ACC112 (cell line): ENCODE data around the gene ZNF730.
"Not testable (repeated sequence)": the region's sequence is repeated elsewhere in the genome, so short reads cannot be mapped to it uniquely, and the experiment has no call there.

Source experiments
- H2AFZ ChIP-seq: fragments of 200-600 bp; sonication (generic); one replicate; pipeline ENCODE4 v1.6.0; 2017; ENCODE audit warnings: antibody characterized with exemption, low read length; ENCODE audit not compliant: unreplicated experiment
- H3K27ac ChIP-seq: fragments of 200-600 bp; sonication (generic); 2 replicates; pipeline ENCODE4 v1.5.1; 2014; ENCODE audit warnings: low read depth, mild to moderate bottlenecking, antibody characterized with exemption, low read length, moderate library complexity
- H3K27me3 ChIP-seq: fragments of 200-600 bp; sonication (generic); 2 replicates; pipeline ENCODE4 v1.6.1; 2014; ENCODE audit warnings: mild to moderate bottlenecking, antibody characterized with exemption, low read length, moderate library complexity, mixed read lengths; ENCODE audit not compliant: insufficient read depth
- H3K36me3 ChIP-seq: fragments of 200-600 bp; sonication (generic); 2 replicates; pipeline ENCODE4 v1.6.1; 2016; ENCODE audit warnings: mild to moderate bottlenecking, antibody characterized with exemption, low read length, moderate library complexity, mixed read lengths; ENCODE audit not compliant: insufficient read depth
- H3K4me1 ChIP-seq: fragments of 200-600 bp; sonication (generic); one replicate; pipeline ENCODE4 v1.6.1; 2016; ENCODE audit warnings: low read length, mixed read lengths; ENCODE audit not compliant: insufficient read depth, unreplicated experiment, control insufficient read depth
- H3K4me3 ChIP-seq: fragments of 200-600 bp; sonication (generic); 2 replicates; pipeline ENCODE4 v1.5.1; 2014; ENCODE audit warnings: mild to moderate bottlenecking, low read depth, low read length
- H3K79me2 ChIP-seq: fragments of 200-600 bp; sonication (generic); one replicate; pipeline ENCODE4 v1.6.0; 2016; ENCODE audit warnings: low read length; ENCODE audit not compliant: control insufficient read depth, unreplicated experiment, insufficient read depth

Gene ZNF730

DNA sequence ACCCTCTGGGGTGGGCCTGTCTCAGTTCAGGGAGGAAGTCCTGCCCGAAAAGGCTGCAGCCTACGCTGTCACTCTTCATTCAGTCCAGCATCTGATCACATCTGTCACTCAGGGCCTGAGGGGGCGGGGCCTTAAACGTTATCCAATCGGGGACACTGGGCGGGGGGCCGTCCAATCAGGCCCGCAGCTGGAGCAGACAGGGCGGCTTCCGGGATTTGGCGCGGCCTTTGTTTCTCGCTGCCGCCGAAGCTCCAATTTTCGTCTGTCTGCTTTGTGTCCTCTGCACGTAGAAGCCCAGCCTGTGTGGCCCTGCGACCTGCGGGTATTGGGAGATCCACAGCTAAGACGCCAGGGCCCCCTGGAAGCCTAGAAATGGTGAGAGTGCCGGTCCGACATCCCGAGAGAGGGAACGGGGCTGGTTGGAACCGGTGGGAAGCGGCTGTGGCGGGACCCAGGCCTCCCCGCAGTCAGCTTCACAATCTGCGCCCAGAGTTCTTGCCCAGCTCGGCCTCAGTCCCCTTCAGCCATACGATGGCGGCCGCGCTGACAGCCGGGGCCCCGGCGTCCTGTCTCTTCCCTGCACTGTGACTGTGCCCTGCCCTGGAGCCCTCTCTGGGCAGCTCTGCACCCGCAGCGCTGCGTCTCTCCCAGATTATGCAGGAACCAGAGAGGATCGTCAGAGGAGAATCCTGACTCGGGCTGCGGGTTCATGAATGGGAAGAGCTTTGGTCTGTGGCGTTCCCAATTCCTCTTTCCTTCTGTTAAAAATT lies at the start of gene ZNF730:
Gene ZNF730, plus strand, starts transcription at position 224 of the 770 bp plus-strand sequence. Its CDS starts 149 bp downstream, at position 373.
- Histone ChIP-seq H2AFZ (peak within 1 kb of the TSS; percentile 25), H3K27ac (peak within 1 kb of the TSS; percentile 73), H3K4me1 (no peaks in the 10 kb centered on the region), H3K27me3 (no peaks in the 10 kb centered on the region), H3K79me2 (no peaks in the 10 kb centered on the region), H3K4me3 (peak within 1 kb of the TSS; percentile 81), H3K36me3 (no peaks in the 10 kb centered on the region)

DNA sequence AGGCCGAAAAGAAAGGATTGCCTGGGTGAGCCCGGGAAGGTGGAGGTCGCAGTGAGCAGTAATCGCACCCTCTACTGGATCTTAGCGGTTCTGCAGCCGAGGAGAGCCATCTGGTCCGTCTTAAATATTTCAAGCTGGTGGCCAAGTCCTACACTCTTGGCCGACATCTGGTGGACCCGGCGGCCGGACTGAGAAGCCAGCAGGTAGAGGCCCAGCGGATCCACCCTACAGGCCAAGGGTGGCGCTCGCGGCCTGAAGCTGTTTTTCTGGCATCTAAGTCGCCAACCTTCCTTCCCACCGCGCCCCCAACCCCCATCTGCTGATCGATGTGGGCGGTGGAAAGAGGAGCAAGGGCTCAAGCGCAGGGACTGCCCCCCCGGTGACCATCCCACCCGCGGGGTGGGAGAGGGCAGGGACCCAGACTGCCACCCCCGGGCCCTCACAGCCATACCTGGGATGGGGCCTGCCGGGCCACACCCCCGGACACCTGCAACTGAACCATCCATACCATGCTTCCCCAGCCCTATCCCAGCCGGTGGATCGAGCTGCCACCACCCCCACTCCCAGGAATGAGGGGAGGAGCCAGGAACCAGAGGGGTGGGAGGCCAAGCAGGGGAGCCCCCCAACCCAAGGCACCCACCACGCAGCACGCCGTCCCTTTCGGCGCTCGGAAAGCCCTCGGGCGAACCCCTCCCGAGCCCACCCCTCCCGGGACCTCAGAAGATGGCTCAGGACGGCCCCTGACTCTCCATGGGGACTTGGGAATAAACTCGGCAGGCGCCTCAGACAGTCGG lies 46.3 kb upstream of the ZNF730 start:
- Histone ChIP-seq H3K4me1 (no peaks in the 10 kb centered on the region), H3K79me2 (no peaks in the 10 kb centered on the region), H2AFZ (no peak overlapping the region), H3K36me3 (no peaks in the 10 kb centered on the region), H3K27ac (no peak overlapping the region), H3K4me3 (peak overlapping the region; percentile 60; the same call in 1 of the 2 replicates), H3K27me3 (no peaks in the 10 kb centered on the region)

DNA sequence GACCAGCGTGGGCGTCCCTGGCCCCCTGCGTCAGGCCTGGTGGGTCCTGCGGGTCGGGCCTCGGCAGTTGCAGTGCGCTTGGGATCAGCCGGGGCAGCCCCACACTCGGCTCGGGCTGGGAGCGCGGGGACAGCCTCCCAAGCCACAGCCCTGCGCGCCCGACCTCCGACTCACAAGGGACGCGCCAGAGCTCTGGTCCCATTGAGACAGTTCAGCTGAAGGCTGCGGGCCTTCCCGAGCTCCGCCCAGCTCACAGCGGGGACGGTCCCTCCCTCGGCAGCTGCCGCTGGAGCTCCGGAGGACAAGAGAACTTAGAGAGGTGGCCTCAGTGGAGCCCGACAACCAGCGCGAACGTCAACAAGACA lies 45.7 kb upstream of the ZNF730 start:
- peak overlapping the region; percentile 60; the same call in 1 of the 2 replicates for H3K4me3 ChIP-seq
- no peaks in the 10 kb centered on the region for H3K36me3 ChIP-seq
- H3K27ac ChIP-seq = no peak overlapping the region
- H2AFZ ChIP-seq = no peak overlapping the region
- H3K27me3 ChIP-seq = no peaks in the 10 kb centered on the region
- H3K79me2 ChIP-seq = no peaks in the 10 kb centered on the region
- H3K4me1 ChIP-seq = no peaks in the 10 kb centered on the region

DNA sequence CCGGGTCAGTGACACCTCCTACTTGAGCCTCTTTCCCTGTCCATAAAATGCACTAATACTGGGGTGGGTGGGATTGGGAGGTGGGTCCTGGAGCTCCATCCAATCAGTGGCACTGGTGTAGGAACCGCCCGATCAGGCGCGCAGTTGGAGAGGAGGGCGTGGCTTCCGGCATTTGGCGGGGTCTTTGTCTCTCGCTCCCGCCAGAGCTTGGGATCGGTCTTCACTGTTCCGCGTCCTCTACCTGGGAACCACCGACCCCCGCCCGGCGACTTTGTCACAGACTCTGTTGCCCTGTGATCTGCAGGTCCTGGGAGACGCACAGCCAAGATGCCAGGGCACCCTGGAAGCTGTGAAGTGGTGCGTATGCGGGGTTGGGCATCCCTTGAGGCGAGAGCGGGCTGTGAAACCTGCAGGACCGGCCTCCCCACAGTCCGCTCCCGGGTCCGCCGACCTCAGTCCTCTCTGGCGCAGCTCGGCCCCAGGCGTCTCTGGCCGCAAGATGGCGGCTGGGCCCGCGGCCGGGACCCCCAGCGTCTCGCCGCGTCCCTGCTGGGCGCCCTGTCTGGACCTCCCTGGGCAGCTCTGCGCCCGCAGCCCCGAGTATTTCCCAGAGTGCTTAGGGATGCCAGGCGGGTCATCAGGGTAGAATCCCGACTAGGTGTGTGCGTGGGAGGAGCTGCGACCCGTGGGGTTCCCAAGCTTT lies 41.6 kb upstream of the ZNF730 start:
- Histone ChIP-seq H2AFZ (no peak overlapping the region), H3K36me3 (no peaks in the 10 kb centered on the region), H3K27me3 (no peaks in the 10 kb centered on the region), H3K27ac (no peak overlapping the region), H3K4me1 (no peaks in the 10 kb centered on the region), H3K79me2 (no peaks in the 10 kb centered on the region), H3K4me3 (peak overlapping the region; percentile 74)

DNA sequence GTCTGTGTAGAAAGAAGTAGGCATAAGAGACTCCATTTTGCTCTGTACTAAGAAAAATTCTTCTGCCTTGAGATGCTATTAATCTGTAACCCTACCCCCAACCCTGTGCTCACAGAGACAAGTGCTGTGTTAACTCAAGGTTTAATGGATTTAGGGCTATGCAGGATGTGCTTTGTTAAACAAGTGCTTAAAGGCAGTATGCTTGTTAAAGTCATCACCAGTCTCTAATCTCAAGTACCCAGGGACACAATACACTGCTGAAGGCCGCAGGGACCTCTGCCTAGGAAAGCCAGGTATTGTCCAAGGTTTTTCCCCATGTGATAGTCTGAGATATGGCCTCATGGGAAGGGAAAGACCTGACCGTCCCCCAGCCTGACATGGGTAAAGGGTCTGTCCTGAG lies 39.0 kb upstream of the ZNF730 start:
- not testable (repeated sequence) for H2AFZ ChIP-seq, H3K27ac ChIP-seq, H3K4me1 ChIP-seq, H3K4me3 ChIP-seq, H3K27me3 ChIP-seq, H3K36me3 ChIP-seq, H3K79me2 ChIP-seq

DNA sequence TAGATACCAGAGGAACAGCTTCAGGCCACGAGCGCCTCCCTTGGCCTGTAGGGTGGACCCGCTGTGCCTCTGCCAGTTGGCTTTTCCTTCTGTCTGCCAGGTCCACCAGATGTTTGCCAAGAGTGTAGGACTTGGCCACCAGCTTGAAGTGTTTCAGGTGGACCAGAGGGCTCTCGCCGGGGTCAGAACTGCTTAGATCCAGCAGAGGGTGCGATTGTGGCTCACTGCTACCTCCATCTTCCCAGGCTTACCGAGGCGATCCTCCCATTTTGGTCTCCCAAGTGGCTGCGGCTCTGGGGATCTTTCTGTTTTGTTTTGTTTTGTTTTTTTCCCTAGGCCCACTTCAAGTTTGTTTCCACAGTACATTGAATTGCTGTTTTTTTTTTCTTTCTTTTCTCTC lies 23.0 kb upstream of the ZNF730 start:
- no peaks in the 10 kb centered on the region for H3K79me2 ChIP-seq
- no peaks in the 10 kb centered on the region for H3K36me3 ChIP-seq
- H2AFZ ChIP-seq = no peak overlapping the region
- H3K27me3 ChIP-seq = no peaks in the 10 kb centered on the region
- H3K27ac ChIP-seq = no peak overlapping the region
- no peaks in the 10 kb centered on the region for H3K4me1 ChIP-seq
- H3K4me3 ChIP-seq = no peak overlapping the region

DNA sequence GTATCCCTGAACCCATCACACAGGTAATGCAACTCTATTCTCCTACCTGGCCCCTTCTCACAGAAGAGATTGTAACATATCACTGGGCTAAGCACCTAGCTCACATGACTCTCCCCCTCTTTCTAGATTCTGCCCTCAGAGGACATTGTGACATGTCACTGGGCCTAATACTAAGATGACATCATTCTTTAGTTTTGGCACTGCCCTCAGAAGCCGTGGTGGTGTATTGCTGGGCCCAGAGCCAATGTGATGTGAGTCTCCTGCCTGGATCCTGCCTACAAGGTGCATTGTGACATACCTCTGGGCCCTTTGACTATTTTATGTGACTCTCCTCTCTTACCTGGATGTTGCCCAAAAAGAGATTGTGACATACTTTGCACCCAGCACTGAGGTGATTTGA lies 21.4 kb upstream of the ZNF730 start:
- Histone ChIP-seq H3K27me3 (no peaks in the 10 kb centered on the region), H3K4me3 (no peak overlapping the region), H3K27ac (no peak overlapping the region), H3K79me2 (no peaks in the 10 kb centered on the region), H2AFZ (no peak overlapping the region), H3K4me1 (no peaks in the 10 kb centered on the region), H3K36me3 (no peaks in the 10 kb centered on the region)

DNA sequence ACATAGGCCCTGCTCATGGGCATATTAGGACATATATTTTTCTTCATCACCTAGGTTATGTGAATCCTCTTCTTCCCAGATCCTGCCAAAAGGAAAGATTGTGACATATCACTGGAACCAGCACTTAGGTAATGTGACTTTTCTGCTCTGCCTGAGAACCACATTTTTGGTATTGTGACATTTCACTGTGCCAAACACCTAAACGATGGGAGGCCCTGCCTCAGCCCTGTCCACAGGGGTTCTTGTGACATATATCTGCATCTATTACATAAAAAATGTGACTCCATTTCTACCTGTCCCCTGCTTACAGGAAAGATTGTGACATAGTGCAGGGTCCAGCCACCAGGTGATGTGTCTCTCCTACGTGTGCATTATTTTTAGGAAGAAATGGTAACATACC lies 18.5 kb upstream of the ZNF730 start:
- no peaks in the 10 kb centered on the region for H3K79me2 ChIP-seq
- no peaks in the 10 kb centered on the region for H3K4me1 ChIP-seq
- no peak overlapping the region for H3K4me3 ChIP-seq
- no peak overlapping the region for H2AFZ ChIP-seq
- no peaks in the 10 kb centered on the region for H3K27me3 ChIP-seq
- H3K27ac ChIP-seq = no peak overlapping the region
- no peaks in the 10 kb centered on the region for H3K36me3 ChIP-seq

DNA sequence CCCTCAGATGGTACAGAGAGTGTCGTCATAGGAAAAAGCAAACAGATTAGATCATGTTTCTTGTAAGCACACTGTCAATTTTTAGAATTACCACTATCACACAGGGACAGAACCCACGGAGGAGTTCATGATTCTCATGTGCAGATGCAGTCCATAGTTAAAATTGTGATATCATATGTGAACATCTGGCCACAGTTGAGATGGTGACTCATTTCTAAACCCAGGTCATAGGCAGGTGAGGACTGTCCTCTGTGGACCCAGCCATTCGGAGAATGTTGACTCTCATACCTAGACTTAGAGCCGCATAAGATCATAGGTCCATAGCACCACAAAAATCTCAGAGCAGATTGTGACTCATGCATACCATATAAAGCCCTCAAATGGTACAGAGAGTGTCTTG lies 17.8 kb upstream of the ZNF730 start:
- Histone ChIP-seq H3K36me3 (no peaks in the 10 kb centered on the region), H3K79me2 (no peaks in the 10 kb centered on the region), H3K4me1 (no peaks in the 10 kb centered on the region), H3K4me3 (no peak overlapping the region), H3K27ac (no peak overlapping the region), H3K27me3 (no peaks in the 10 kb centered on the region), H2AFZ (no peak overlapping the region)

DNA sequence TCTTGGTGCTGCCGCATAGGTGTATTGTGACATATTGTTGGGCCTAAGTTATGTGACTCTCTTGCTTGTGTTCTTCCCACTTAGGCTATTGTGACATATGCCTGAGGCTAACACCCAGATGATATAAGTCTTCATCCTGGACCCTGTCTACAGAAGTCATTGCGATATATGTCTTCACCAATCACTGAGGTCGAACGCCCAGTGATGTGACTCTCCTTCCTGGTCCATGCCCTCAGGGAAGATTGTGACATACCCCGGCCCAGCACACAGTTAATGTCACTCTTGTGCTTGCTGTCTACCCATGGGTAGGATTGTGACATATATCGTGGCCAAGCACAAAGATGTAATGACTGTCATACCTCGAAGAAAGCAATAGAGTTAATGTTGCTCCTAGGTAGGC lies 16.9 kb upstream of the ZNF730 start:
- H3K27me3 ChIP-seq = no peaks in the 10 kb centered on the region
- no peak overlapping the region for H2AFZ ChIP-seq
- H3K4me1 ChIP-seq = no peaks in the 10 kb centered on the region
- H3K27ac ChIP-seq = no peak overlapping the region
- no peak overlapping the region for H3K4me3 ChIP-seq
- H3K36me3 ChIP-seq = no peaks in the 10 kb centered on the region
- H3K79me2 ChIP-seq = no peaks in the 10 kb centered on the region
